Immature natural killer cell (primary cell): ENCODE data around the gene LOXHD1. TPM values are rescaled to one million over a fixed set of nuclear protein-coding genes. Genes with fewer than 3 reads are reported as not detected.

Experiments used
- DNase-seq, 3 donors: peaks; one replicate each; pipeline ENCODE4 v3.0.0; 2022; ENCODE audit warnings: mixed read lengths in 1 of 3
- H3K27ac Mint-ChIP-seq, 6 donors: one replicate each; pipeline ENCODE4 v1.8.0; 2020; ENCODE audit warnings: mixed read lengths in 6 of 6, mild to moderate bottlenecking in 5 of 6, inconsistent platforms in 4 of 6, moderate library complexity in 3 of 6
- H3K27me3 Mint-ChIP-seq, 3 donors: one replicate each; pipeline ENCODE4 v1.8.0; 2020 to 2021; ENCODE audit warnings: low read depth in 3 of 3, mild to moderate bottlenecking in 3 of 3, mixed read lengths in 3 of 3, moderate library complexity in 3 of 3, inconsistent platforms in 1 of 3
- H3K36me3 Mint-ChIP-seq, 3 donors: one replicate each; pipeline ENCODE4 v1.8.0; 2020; ENCODE audit warnings: mixed read lengths in 3 of 3, inconsistent platforms in 2 of 3, mild to moderate bottlenecking in 2 of 3
- H3K4me1 Mint-ChIP-seq, 2 donors: one replicate each; pipeline ENCODE4 v1.8.0; 2020; ENCODE audit warnings: inconsistent platforms in 2 of 2, mild to moderate bottlenecking in 2 of 2, mixed read lengths in 2 of 2, moderate library complexity in 1 of 2
- H3K4me3 Mint-ChIP-seq, 5 donors: one replicate each; pipeline ENCODE4 v1.8.0; 2020; ENCODE audit warnings: mild to moderate bottlenecking in 5 of 5, mixed read lengths in 5 of 5, inconsistent platforms in 3 of 5, moderate library complexity in 3 of 5
- H3K9me3 Mint-ChIP-seq, 6 donors: one replicate each; pipeline ENCODE4 v1.8.0; 2020; ENCODE audit warnings: mild to moderate bottlenecking in 6 of 6, mixed read lengths in 6 of 6, inconsistent platforms in 4 of 6, moderate library complexity in 3 of 6
- polyA plus RNA-seq, 3 donors: library from polyadenylated mRNA; unstranded; fragments of 300-500 nt; fragmentation: Illumina TruSeq; gene quantifications; one replicate each; pipeline ENCODE4 v1.2.3, GENCODE V29; 2021

The LOXHD1 gene
- polyA plus RNA-seq: under 1 TPM in 1 of 3 donors, not detected in 2; 0.07 TPM

GRCh38 chr18:46657115-46657955, at the start of gene LOXHD1:
Gene LOXHD1, minus strand, starts transcription at chr18:46657220. Its CDS starts 187 bp downstream, at chr18:46657033.
- H3K4me1 Mint-ChIP-seq: no peaks in the 10 kb centered on the region
- no peak for DNase-seq
- no peak within 1 kb of the TSS for H3K4me3 Mint-ChIP-seq
- H3K27ac Mint-ChIP-seq: peak within 1 kb of the TSS in 1 of 6 donors; percentile 8
- H3K27me3 Mint-ChIP-seq: peaks cover 0 to 2% (median 0%) of the 10 kb centered on the region in 3 donors
- no peaks in the 10 kb centered on the region for H3K9me3 Mint-ChIP-seq
- no peaks in the 10 kb centered on the region for H3K36me3 Mint-ChIP-seq

GRCh38 chr18:46705521-46705920, 48.5 kb upstream of the LOXHD1 start:
- Mint-ChIP-seq H3K4me1 (no peaks in the 10 kb centered on the region), H3K27ac (no peak overlapping the region), H3K27me3 (peaks cover 0 to 8% (median 4%) of the 10 kb centered on the region in 3 donors), H3K9me3 (no peaks in the 10 kb centered on the region), H3K36me3 (no peaks in the 10 kb centered on the region), H3K4me3 (no peak overlapping the region)
- DNase-seq: no peak

- no peak overlapping the region for H3K4me3 Mint-ChIP-seq
Observed at GRCh38 chr18:46704816-46705215, 47.8 kb upstream of the LOXHD1 start.

GRCh38 chr18:46704189-46704588, 47.2 kb upstream of the LOXHD1 start:
- Mint-ChIP-seq H3K4me3 (no peak overlapping the region), H3K4me1 (no peaks in the 10 kb centered on the region), H3K36me3 (no peaks in the 10 kb centered on the region), H3K9me3 (no peaks in the 10 kb centered on the region), H3K27ac (no peak overlapping the region), H3K27me3 (peaks cover 0 to 8% (median 2%) of the 10 kb centered on the region in 3 donors)
- no peak for DNase-seq

More at GRCh38 chr18:46704816-46705215, 47.8 kb upstream of the LOXHD1 start:
- no peak for DNase-seq
- Mint-ChIP-seq H3K9me3 (no peaks in the 10 kb centered on the region), H3K36me3 (no peaks in the 10 kb centered on the region), H3K27me3 (peaks cover 0 to 8% (median 2%) of the 10 kb centered on the region in 3 donors), H3K27ac (no peak overlapping the region), H3K4me1 (no peaks in the 10 kb centered on the region)

GRCh38 chr18:46702471-46702870, 45.5 kb upstream of the LOXHD1 start:
- no peaks in the 10 kb centered on the region for H3K9me3 Mint-ChIP-seq
- H3K4me3 Mint-ChIP-seq: no peak overlapping the region
- peaks cover 0 to 4% (median 0%) of the 10 kb centered on the region in 3 donors for H3K36me3 Mint-ChIP-seq

GRCh38 chr18:46700066-46700824, 43.2 kb upstream of the LOXHD1 start:
- H3K4me3 Mint-ChIP-seq: no peak overlapping the region
- H3K9me3 Mint-ChIP-seq: no peaks in the 10 kb centered on the region
- H3K27ac Mint-ChIP-seq: no peak overlapping the region
- no peaks in the 10 kb centered on the region for H3K4me1 Mint-ChIP-seq
- peaks cover 3 to 6% (median 4%) of the 10 kb centered on the region in 3 donors for H3K27me3 Mint-ChIP-seq
- H3K36me3 Mint-ChIP-seq: peaks cover 0 to 4% (median 0%) of the 10 kb centered on the region in 3 donors
- no peak for DNase-seq

More at GRCh38 chr18:46702471-46702870, 45.5 kb upstream of the LOXHD1 start:
- Mint-ChIP-seq H3K4me1 (no peaks in the 10 kb centered on the region), H3K27ac (no peak overlapping the region), H3K27me3 (peaks cover 3 to 5% (median 4%) of the 10 kb centered on the region in 3 donors)
- no peak for DNase-seq

- no peaks in the 10 kb centered on the region for H3K9me3 Mint-ChIP-seq
- H3K4me3 Mint-ChIP-seq: no peak overlapping the region
- peaks cover 0 to 4% (median 0%) of the 10 kb centered on the region in 3 donors for H3K36me3 Mint-ChIP-seq
- H3K27ac Mint-ChIP-seq: no peak overlapping the region
- no peak for DNase-seq
- H3K4me1 Mint-ChIP-seq: no peaks in the 10 kb centered on the region
- H3K27me3 Mint-ChIP-seq: peaks cover 2 to 5% (median 4%) of the 10 kb centered on the region in 3 donors
Observed at GRCh38 chr18:46696702-46697101, 39.7 kb upstream of the LOXHD1 start.

- DNase-seq: no peak
- Mint-ChIP-seq H3K27ac (no peak overlapping the region), H3K4me3 (no peak overlapping the region), H3K9me3 (no peaks in the 10 kb centered on the region), H3K27me3 (peaks cover 2 to 5% (median 4%) of the 10 kb centered on the region in 3 donors), H3K36me3 (peaks cover 0 to 4% (median 0%) of the 10 kb centered on the region in 3 donors), H3K4me1 (no peaks in the 10 kb centered on the region)
Observed at GRCh38 chr18:46696268-46696667, 39.2 kb upstream of the LOXHD1 start.

- H3K4me1 Mint-ChIP-seq: no peaks in the 10 kb centered on the region
- no peaks in the 10 kb centered on the region for H3K9me3 Mint-ChIP-seq
- no peak for DNase-seq
- H3K36me3 Mint-ChIP-seq: peaks cover 0 to 4% (median 0%) of the 10 kb centered on the region in 3 donors
- H3K27ac Mint-ChIP-seq: no peak overlapping the region
- H3K27me3 Mint-ChIP-seq: peaks cover 2 to 6% (median 5%) of the 10 kb centered on the region in 3 donors
- no peak overlapping the region for H3K4me3 Mint-ChIP-seq
Observed at GRCh38 chr18:46693996-46694395, 37.0 kb upstream of the LOXHD1 start.

GRCh38 chr18:46688853-46689525, 32.0 kb upstream of the LOXHD1 start:
- H3K27me3 Mint-ChIP-seq: peaks cover 0 to 2% (median 2%) of the 10 kb centered on the region in 3 donors
- H3K27ac Mint-ChIP-seq: no peak overlapping the region
- H3K36me3 Mint-ChIP-seq: no peaks in the 10 kb centered on the region
- DNase-seq: no peak
- H3K4me3 Mint-ChIP-seq: no peak overlapping the region
- H3K4me1 Mint-ChIP-seq: no peaks in the 10 kb centered on the region
- no peaks in the 10 kb centered on the region for H3K9me3 Mint-ChIP-seq

GRCh38 chr18:46686186-46686585, 29.2 kb upstream of the LOXHD1 start:
- DNase-seq: no peak
- H3K27ac Mint-ChIP-seq: no peak overlapping the region
- no peak overlapping the region for H3K4me3 Mint-ChIP-seq
- H3K27me3 Mint-ChIP-seq: peaks cover 0 to 2% (median 2%) of the 10 kb centered on the region in 3 donors
- no peaks in the 10 kb centered on the region for H3K4me1 Mint-ChIP-seq
- no peaks in the 10 kb centered on the region for H3K36me3 Mint-ChIP-seq
- H3K9me3 Mint-ChIP-seq: no peaks in the 10 kb centered on the region

GRCh38 chr18:46683252-46683651, 26.2 kb upstream of the LOXHD1 start:
- DNase-seq: no peak
- H3K27ac Mint-ChIP-seq: no peak overlapping the region
- no peak overlapping the region for H3K4me3 Mint-ChIP-seq
- no peaks in the 10 kb centered on the region for H3K36me3 Mint-ChIP-seq
- peaks cover 0 to 6% (median 2%) of the 10 kb centered on the region in 3 donors for H3K27me3 Mint-ChIP-seq
- no peaks in the 10 kb centered on the region for H3K9me3 Mint-ChIP-seq
- H3K4me1 Mint-ChIP-seq: no peaks in the 10 kb centered on the region

- H3K9me3 Mint-ChIP-seq: no peaks in the 10 kb centered on the region
- no peak overlapping the region for H3K4me3 Mint-ChIP-seq
- H3K36me3 Mint-ChIP-seq: no peaks in the 10 kb centered on the region
- H3K27ac Mint-ChIP-seq: no peak overlapping the region
- no peaks in the 10 kb centered on the region for H3K4me1 Mint-ChIP-seq
- no peak for DNase-seq
- H3K27me3 Mint-ChIP-seq: peaks cover 0 to 6% (median 4%) of the 10 kb centered on the region in 3 donors
Observed at GRCh38 chr18:46680784-46681695, 24.0 kb upstream of the LOXHD1 start.
